Calu3 (cell line): ENCODE data around the gene LZTFL1. TPM values are rescaled to one million over a fixed set of nuclear protein-coding genes. Genes with fewer than 3 reads are reported as not detected.

Experiments used
- BruUV-seq: library from RNA; stranded (reverse); fragments of 400-500 nt; replicated peaks from 2 replicates; lab custom pipeline; 2021; lab: Mats Ljungman, UMichigan
- CTCF ChIA-PET: fragments of 300-600 bp; sonication (Branson Sonifier 250); formaldehyde crosslinking; loops from one replicate; lab custom pipeline; 2022; ENCODE audit warnings: antibody characterized with exemption; lab: Charles Lee
- DNase-seq: peaks from one replicate; pipeline ENCODE4 v3.0.0; 2022
- H3K27ac Mint-ChIP-seq: one replicate; pipeline ENCODE4 v1.8.0; 2022; ENCODE audit warnings: mixed read lengths; ENCODE audit not compliant: unreplicated experiment
- H3K27me3 Mint-ChIP-seq: one replicate; pipeline ENCODE4 v1.8.0; 2022; ENCODE audit warnings: mixed read lengths; ENCODE audit not compliant: unreplicated experiment
- H3K36me3 Mint-ChIP-seq: one replicate; pipeline ENCODE4 v1.8.0; 2022; ENCODE audit warnings: mild to moderate bottlenecking, moderate library complexity, mixed read lengths; ENCODE audit not compliant: insufficient read depth, unreplicated experiment
- H3K4me1 Mint-ChIP-seq: one replicate; pipeline ENCODE4 v1.8.0; 2022; ENCODE audit warnings: mild to moderate bottlenecking, low read depth, mixed read lengths; ENCODE audit not compliant: unreplicated experiment
- H3K4me3 Mint-ChIP-seq: one replicate; pipeline ENCODE4 v1.8.0; 2022; ENCODE audit warnings: mild to moderate bottlenecking, low read depth, moderate library complexity, mixed read lengths; ENCODE audit not compliant: unreplicated experiment
- H3K9me3 Mint-ChIP-seq: one replicate; pipeline ENCODE4 v1.8.0; 2022; ENCODE audit warnings: low read depth, mixed read lengths; ENCODE audit not compliant: unreplicated experiment
- intact Hi-C: fragments of 100-400 bp; cut with micrococcal nuclease; formaldehyde crosslinking; loops from one replicate; pipeline ENCODE4 v1.10.0; 2022; ENCODE audit not compliant: unreplicated experiment
- total RNA-seq: library from RNA; stranded (reverse); gene quantifications from 2 replicates; pipeline ENCODE4 v1.2.3, GENCODE V29; 2022
- TF ChIP-seq, protein P1 (sequence below): fragments of 200-600 bp; IDR thresholded peaks from one replicate; pipeline ENCODE4 v1.8.0; 2022; ENCODE audit warnings: antibody characterized with exemption; ENCODE audit not compliant: unreplicated experiment

LZTFL1 gene
- total RNA-seq, 1 experiment from 2014 or later: 12.7 TPM

DNA sequence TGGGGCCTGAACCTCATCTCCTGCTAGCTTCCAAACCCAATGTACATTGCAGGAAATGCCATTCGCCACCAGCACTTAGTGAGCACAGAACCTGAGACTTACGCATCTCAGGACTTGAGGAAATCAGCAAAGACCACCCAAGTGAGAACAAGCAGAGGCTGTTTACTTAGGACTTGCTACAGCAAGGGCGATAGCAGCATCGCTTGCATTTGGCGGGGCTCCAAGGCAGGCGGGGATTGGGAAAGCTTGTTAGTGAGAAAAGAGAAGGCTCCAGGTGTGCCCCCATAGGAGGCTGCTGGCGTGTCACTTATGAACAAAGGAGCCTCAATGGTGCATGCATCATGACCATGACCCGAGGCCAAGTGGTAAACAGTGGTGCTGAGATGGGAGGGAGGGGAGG lies 65.3 kb downstream of the LZTFL1 start:
- DNase-seq: no peak
- Mint-ChIP-seq H3K9me3 (no peaks in the 10 kb centered on the region), H3K4me3 (no peak overlapping the region), H3K4me1 (peaks cover 12% of the 10 kb centered on the region), H3K27ac (no peak overlapping the region), H3K36me3 (no peaks in the 10 kb centered on the region), H3K27me3 (no peaks in the 10 kb centered on the region)
- intact Hi-C loops: no loop called here
- TF ChIP-seq, protein P1, sequence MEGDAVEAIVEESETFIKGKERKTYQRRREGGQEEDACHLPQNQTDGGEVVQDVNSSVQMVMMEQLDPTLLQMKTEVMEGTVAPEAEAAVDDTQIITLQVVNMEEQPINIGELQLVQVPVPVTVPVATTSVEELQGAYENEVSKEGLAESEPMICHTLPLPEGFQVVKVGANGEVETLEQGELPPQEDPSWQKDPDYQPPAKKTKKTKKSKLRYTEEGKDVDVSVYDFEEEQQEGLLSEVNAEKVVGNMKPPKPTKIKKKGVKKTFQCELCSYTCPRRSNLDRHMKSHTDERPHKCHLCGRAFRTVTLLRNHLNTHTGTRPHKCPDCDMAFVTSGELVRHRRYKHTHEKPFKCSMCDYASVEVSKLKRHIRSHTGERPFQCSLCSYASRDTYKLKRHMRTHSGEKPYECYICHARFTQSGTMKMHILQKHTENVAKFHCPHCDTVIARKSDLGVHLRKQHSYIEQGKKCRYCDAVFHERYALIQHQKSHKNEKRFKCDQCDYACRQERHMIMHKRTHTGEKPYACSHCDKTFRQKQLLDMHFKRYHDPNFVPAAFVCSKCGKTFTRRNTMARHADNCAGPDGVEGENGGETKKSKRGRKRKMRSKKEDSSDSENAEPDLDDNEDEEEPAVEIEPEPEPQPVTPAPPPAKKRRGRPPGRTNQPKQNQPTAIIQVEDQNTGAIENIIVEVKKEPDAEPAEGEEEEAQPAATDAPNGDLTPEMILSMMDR: no peak
- BruUV-seq: no TSS peak
- CTCF ChIA-PET: no interaction called here

DNA sequence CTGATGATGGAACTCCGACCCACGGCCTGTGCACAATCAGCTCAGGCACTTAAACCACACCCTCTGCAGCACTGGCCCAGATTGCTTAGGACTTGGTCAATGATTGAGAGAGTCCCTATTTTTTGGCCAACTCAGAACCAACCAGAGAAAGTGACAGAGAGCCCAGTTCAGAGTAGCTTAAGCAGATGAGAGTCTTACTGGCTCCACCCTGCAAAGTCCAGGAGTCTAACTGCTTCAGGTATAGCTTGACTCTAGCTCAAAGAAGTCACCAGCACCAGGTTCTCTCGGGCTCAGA lies 65.7 kb downstream of the LZTFL1 start:
- DNase-seq: no peak
- H3K4me1 Mint-ChIP-seq: peaks cover 12% of the 10 kb centered on the region
- H3K36me3 Mint-ChIP-seq: no peaks in the 10 kb centered on the region
- BruUV-seq: no TSS peak
- no peaks in the 10 kb centered on the region for H3K9me3 Mint-ChIP-seq
- no peaks in the 10 kb centered on the region for H3K27me3 Mint-ChIP-seq
- H3K4me3 Mint-ChIP-seq: no peak overlapping the region
- CTCF ChIA-PET: interaction anchor here (0.6 kb wide), 1 partner anchor 1403 kb away, joined by 3 read pairs; no protein-coding TSS in a partner anchor
- no peak overlapping the region for H3K27ac Mint-ChIP-seq
- TF ChIP-seq, protein P1: no peak
- intact Hi-C loops: no loop called here

DNA sequence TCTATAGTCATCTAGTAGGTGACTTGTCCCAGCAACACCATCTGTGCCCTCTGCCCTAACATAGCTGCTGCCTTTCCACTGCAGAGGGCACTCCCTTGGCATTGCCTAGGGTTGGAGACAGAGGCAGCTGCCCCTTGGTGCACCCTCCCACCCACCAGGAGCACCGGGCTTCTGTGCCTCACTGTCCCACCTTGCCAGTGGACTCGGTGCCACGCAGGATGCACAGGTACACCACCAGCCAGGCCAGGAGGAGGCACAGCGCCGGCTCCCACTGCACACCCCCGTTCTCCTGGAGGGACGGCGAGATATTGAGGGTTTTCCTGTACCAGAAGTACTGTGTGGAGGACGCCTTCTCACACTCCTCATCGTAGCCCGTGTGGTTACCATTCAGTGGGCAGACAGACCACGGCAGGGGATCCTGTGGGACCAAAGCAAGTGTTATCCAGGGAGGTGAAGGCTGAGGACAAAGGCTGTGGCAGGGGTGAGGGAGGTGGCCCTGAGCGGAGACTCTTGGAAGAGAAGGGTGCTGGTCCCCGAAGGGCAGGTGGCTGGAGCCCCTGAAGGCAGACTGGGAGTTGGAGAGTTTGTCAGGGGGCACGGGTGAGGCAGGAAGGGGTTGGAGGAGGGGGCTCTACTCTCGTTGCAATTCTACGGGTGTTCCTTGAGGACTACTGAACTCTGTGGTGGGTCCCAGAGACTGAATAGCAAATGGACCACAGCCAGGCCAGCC lies 66.2 kb downstream of the LZTFL1 start:
- intact Hi-C loops: no loop called here
- Mint-ChIP-seq H3K27ac (no peak overlapping the region), H3K36me3 (no peaks in the 10 kb centered on the region), H3K9me3 (no peaks in the 10 kb centered on the region), H3K27me3 (no peaks in the 10 kb centered on the region), H3K4me3 (no peak overlapping the region), H3K4me1 (peaks cover 12% of the 10 kb centered on the region)
- CTCF ChIA-PET: interaction anchor here (0.6 kb wide), 1 partner anchor 1403 kb away, joined by 3 read pairs; no protein-coding TSS in a partner anchor
- TF ChIP-seq, protein P1: no peak
- DNase-seq: no peak
- no TSS peak for BruUV-seq

DNA sequence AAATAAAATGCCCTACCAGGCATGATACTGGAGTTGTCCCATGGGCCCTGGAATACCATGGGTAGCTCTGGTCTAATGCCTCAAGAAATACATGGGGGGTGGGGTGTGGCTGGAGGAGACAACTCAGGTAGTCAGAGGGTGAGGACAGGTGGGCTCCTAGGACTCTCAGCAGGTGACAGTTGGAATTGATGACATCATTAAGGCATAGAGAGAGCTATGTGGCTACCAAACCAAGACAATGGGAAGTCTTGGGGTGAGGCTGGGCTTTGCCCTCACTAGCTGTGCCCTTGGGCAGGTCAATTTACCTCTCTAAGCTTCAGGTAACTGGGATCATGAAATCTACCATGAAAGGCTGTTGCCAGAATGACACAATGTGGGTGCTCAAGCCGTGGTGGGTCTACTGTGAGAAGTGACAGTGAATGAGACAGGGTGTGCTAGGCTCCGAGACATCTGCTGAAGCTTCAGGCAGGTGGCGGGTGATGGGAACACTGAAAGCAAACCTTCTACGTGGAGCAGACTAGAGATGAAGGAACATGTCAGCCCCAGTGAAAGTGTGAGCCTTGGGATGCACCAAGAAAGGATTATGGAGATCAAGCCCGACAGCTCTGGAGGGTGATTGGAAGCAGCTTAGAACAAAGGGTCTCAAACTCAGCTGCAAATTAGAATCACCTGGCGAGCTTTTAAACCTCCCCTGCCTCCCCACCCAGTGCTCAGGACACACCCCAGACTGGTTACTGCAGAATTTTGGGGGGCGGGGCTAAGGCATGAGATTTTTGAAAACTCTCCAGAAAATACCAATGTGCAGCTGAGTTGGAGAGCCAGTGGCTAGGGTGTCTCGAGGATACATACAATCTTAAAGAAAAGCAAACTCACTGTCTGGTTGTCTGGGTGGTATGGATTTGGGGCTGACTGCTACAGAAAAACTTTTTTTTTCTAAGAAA lies 67.1 kb downstream of the LZTFL1 start:
- no TSS peak for BruUV-seq
- TF ChIP-seq, protein P1: no peak
- CTCF ChIA-PET: interaction anchor here (0.8 kb wide), 1 partner anchor 34 kb away, joined by 3 read pairs; no protein-coding TSS in a partner anchor
- H3K27me3 Mint-ChIP-seq: no peaks in the 10 kb centered on the region
- no peak for DNase-seq
- no peaks in the 10 kb centered on the region for H3K36me3 Mint-ChIP-seq
- no peak overlapping the region for H3K4me3 Mint-ChIP-seq
- no peak overlapping the region for H3K27ac Mint-ChIP-seq
- peaks cover 12% of the 10 kb centered on the region for H3K4me1 Mint-ChIP-seq
- no peaks in the 10 kb centered on the region for H3K9me3 Mint-ChIP-seq
- intact Hi-C loops: no loop called here
